DND-41 (cell line): ENCODE measurements around the gene TMEFF1.

ENCODE experiments used
- EZH2 ChIP-seq: IDR thresholded peaks from 3 replicates; pipeline ENCODE4 v1.6.1; 2012; ENCODE audit warnings: borderline replicate concordance, low read depth, mild to moderate bottlenecking, moderate library complexity, low read length, inconsistent platforms; ENCODE audit not compliant: severe bottlenecking
- TF ChIP-seq, protein P1 (sequence below): IDR thresholded peaks from 2 replicates; pipeline ENCODE4 v1.5.1; 2012; ENCODE audit warnings: borderline replicate concordance, low read length, moderate library complexity, mild to moderate bottlenecking; ENCODE audit not compliant: poor library complexity, severe bottlenecking; ENCODE audit errors: extremely low read depth

DNA sequence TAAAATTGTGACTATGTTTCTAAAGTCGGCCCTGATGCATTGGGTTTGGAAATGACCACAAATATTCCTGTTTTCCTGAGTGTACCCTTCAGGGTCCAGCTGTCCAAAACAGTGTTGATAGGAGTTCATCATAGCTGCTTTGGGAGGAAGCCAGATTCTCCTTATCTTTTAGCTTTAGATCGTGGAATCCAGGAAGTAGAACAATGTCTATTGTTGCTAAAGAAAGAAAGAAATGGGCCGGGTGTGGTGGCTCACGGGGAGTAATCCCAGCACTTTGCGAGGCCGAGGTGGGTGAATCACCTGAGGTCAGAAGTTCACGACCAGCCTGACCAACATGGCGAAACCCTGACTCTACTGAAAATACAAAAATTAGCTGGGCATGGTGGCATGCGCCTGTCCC is 114.4 kb downstream of the TMEFF1 start:
- TF ChIP-seq, protein P1, sequence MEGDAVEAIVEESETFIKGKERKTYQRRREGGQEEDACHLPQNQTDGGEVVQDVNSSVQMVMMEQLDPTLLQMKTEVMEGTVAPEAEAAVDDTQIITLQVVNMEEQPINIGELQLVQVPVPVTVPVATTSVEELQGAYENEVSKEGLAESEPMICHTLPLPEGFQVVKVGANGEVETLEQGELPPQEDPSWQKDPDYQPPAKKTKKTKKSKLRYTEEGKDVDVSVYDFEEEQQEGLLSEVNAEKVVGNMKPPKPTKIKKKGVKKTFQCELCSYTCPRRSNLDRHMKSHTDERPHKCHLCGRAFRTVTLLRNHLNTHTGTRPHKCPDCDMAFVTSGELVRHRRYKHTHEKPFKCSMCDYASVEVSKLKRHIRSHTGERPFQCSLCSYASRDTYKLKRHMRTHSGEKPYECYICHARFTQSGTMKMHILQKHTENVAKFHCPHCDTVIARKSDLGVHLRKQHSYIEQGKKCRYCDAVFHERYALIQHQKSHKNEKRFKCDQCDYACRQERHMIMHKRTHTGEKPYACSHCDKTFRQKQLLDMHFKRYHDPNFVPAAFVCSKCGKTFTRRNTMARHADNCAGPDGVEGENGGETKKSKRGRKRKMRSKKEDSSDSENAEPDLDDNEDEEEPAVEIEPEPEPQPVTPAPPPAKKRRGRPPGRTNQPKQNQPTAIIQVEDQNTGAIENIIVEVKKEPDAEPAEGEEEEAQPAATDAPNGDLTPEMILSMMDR = no peak
- no peak for TF ChIP-seq EZH2
